SK-N-SH (cell line): ENCODE data around the gene RAPH1. TPM values are rescaled to one million over a fixed set of nuclear protein-coding genes. Genes with fewer than 3 reads are reported as not detected.

Experiments used
- CTCF ChIA-PET: fragments of 300-600, 350-600 bp; formaldehyde crosslinking; extraction: SDS; loops from one replicate; lab custom pipeline; 2021; lab: Yijun Ruan, JAX
- POLR2A ChIA-PET: fragments of 350-600 bp; sonication (Branson Sonifier 250); formaldehyde crosslinking; extraction: SDS; loops from one replicate; lab custom pipeline; 2020; ENCODE audit warnings: antibody characterized with exemption, inconsistent platforms; lab: Yijun Ruan, JAX
- DNase-seq: peaks from one replicate; pipeline ENCODE4 v3.0.0; 2012
- H2AFZ ChIP-seq: fragments of 200-600 bp; sonication (generic); 2 replicates; pipeline ENCODE4 v1.8.1; 2016; ENCODE audit warnings: antibody characterized with exemption, mild to moderate bottlenecking, low read depth
- H3F3A ChIP-seq: fragments of 200-600 bp; sonication (generic); replicated peaks from 2 replicates; pipeline ENCODE3; 2016; ENCODE audit warnings: antibody characterized with exemption, mild to moderate bottlenecking; ENCODE audit not compliant: insufficient read depth
- H3K27ac ChIP-seq, 2 experiments: fragments of 200-500 bp in 1 of 2; fragments of 200-600 bp in 1 of 2; sonication (Bioruptor generic) in 1 of 2; sonication (generic), shearing (Covaris generic) in 1 of 2; 2 replicates each; pipeline versions ENCODE4 v1.5.1 to v1.6.1; 2014 to 2016; ENCODE audit warnings: low read depth in 2 of 2, inconsistent platforms in 1 of 2, low read length in 1 of 2, mild to moderate bottlenecking in 1 of 2, mixed read lengths in 1 of 2
- H3K27me3 ChIP-seq: fragments of 200-600 bp; sonication (generic), shearing (Covaris generic); 2 replicates; pipeline ENCODE4 v1.6.1; 2016; ENCODE audit warnings: mixed run types; ENCODE audit not compliant: insufficient read depth
- H3K36me3 ChIP-seq, 2 experiments: fragments of 200-500 bp in 1 of 2; fragments of 200-600 bp in 1 of 2; sonication (Bioruptor generic) in 1 of 2; sonication (generic) in 1 of 2; replicated peaks in 1 of 2; 2 replicates each; pipeline versions ENCODE3 to v1.5.1; 2014 to 2016; ENCODE audit warnings: low read length in 1 of 2, mild to moderate bottlenecking in 1 of 2; ENCODE audit not compliant: insufficient read depth in 2 of 2, control insufficient read depth in 1 of 2
- H3K4me1 ChIP-seq, 2 experiments: fragments of 200-500 bp in 1 of 2; fragments of 200-600 bp in 1 of 2; sonication (Bioruptor generic) in 1 of 2; sonication (generic), shearing (Covaris generic) in 1 of 2; 2 replicates each; pipeline versions ENCODE4 v1.5.1 to v1.6.1; 2014 to 2016; ENCODE audit warnings: low read depth in 1 of 2, low read length in 1 of 2, mixed run types in 1 of 2; ENCODE audit not compliant: insufficient read depth in 2 of 2, control insufficient read depth in 1 of 2
- H3K4me2 ChIP-seq: fragments of 200-600 bp; sonication (generic), shearing (Covaris generic); 2 replicates; pipeline ENCODE4 v1.6.1; 2017; ENCODE audit warnings: mixed run types
- H3K4me3 ChIP-seq, 2 experiments: fragments of 200-500 bp in 1 of 2; fragments of 200-600 bp in 1 of 2; sonication (Bioruptor generic) in 1 of 2; sonication (generic), shearing (Covaris generic) in 1 of 2; 2 replicates each; pipeline versions ENCODE4 v1.5.1 to v1.8.1; 2014 to 2016; ENCODE audit warnings: low read depth in 2 of 2, inconsistent platforms in 1 of 2, low read length in 1 of 2, mild to moderate bottlenecking in 1 of 2, mixed read lengths in 1 of 2, moderate library complexity in 1 of 2
- H3K79me2 ChIP-seq: fragments of 200-600 bp; sonication (generic); 2 replicates; pipeline ENCODE4 v1.8.1; 2017; ENCODE audit warnings: mild to moderate bottlenecking; ENCODE audit not compliant: insufficient read depth
- H3K9ac ChIP-seq: fragments of 200-600 bp; sonication (generic); 2 replicates; pipeline ENCODE4 v1.6.1; 2017; ENCODE audit warnings: mixed run types
- H3K9me2 ChIP-seq: fragments of 200-600 bp; sonication (generic); 2 replicates; pipeline ENCODE4 v1.6.1; 2017; ENCODE audit warnings: mixed run types
- H3K9me3 ChIP-seq: fragments of 200-600 bp; sonication (generic); 2 replicates; pipeline ENCODE4 v1.6.1; 2017; ENCODE audit warnings: mixed run types, mild to moderate bottlenecking, moderate library complexity
- H4K20me1 ChIP-seq: fragments of 200-600 bp; sonication (generic); 2 replicates; pipeline ENCODE4 v1.6.1; 2017; ENCODE audit warnings: mild to moderate bottlenecking, mixed run types; ENCODE audit not compliant: insufficient read depth
- CHD2 ChIP-seq: fragments of 150-350 bp; IDR thresholded peaks from 2 replicates; pipeline ENCODE4 v1.6.1; 2018; ENCODE audit warnings: low read length; ENCODE audit not compliant: partially characterized antibody
- ELF1 ChIP-seq: IDR thresholded peaks from 2 replicates; pipeline ENCODE4 v1.4.0; 2012
- EP300 ChIP-seq, 2 experiments: IDR thresholded peaks; 2 replicates each; pipeline versions ENCODE4 v1.4.0 to v1.6.1; 2012; ENCODE audit warnings: borderline replicate concordance in 1 of 2, low read depth in 1 of 2, low read length in 1 of 2
- FOSL2 ChIP-seq: IDR thresholded peaks from 2 replicates; pipeline ENCODE4 v1.4.0; 2012; ENCODE audit warnings: low read depth, mild to moderate bottlenecking, moderate library complexity, borderline replicate concordance
- FOXJ3 ChIP-seq: sonication (generic); formaldehyde crosslinking; IDR thresholded peaks from 2 replicates; pipeline ENCODE4 v1.5.1; 2020; ENCODE audit warnings: mild to moderate bottlenecking, missing genetic modification reagents
- FOXM1 ChIP-seq: IDR thresholded peaks from 2 replicates; pipeline ENCODE4 v1.4.0; 2012; ENCODE audit warnings: low read depth, mild to moderate bottlenecking
- GABPA ChIP-seq: IDR thresholded peaks from 2 replicates; pipeline ENCODE4 v1.4.0; 2012; ENCODE audit warnings: low read depth, mild to moderate bottlenecking
- IRF3 ChIP-seq: fragments of 150-350 bp; IDR thresholded peaks from 2 replicates; pipeline ENCODE4 v1.6.1; 2016; ENCODE audit warnings: mild to moderate bottlenecking, low read depth, low read length
- JUND ChIP-seq: IDR thresholded peaks from 2 replicates; pipeline ENCODE4 v1.4.0; 2012
- MEF2A ChIP-seq: IDR thresholded peaks from 2 replicates; pipeline ENCODE4 v1.4.0; 2012; ENCODE audit warnings: low read depth, borderline replicate concordance
- MXI1 ChIP-seq: IDR thresholded peaks from 2 replicates; pipeline ENCODE4 v1.6.1; 2012; ENCODE audit warnings: mild to moderate bottlenecking, low read depth, low read length, improper control_type of control experiment
- NFIC ChIP-seq: IDR thresholded peaks from 2 replicates; pipeline ENCODE4 v1.4.0; 2012; ENCODE audit warnings: borderline replicate concordance
- NRF1 ChIP-seq: IDR thresholded peaks from 2 replicates; pipeline ENCODE4 v1.6.1; 2012; ENCODE audit warnings: low read depth, mild to moderate bottlenecking, low read length
- POLR2AphosphoS5 ChIP-seq: IDR thresholded peaks from 2 replicates; pipeline ENCODE4 v1.6.1; 2012; ENCODE audit warnings: low read depth, low read length
- RAD21 ChIP-seq: IDR thresholded peaks from 2 replicates; pipeline ENCODE4 v1.6.1; 2012; ENCODE audit warnings: mild to moderate bottlenecking, low read length
- RCOR1 ChIP-seq: fragments of 150-350 bp; IDR thresholded peaks from 2 replicates; pipeline ENCODE4 v1.6.1; 2017; ENCODE audit warnings: antibody characterized with exemption, low read length
- RFX5 ChIP-seq: IDR thresholded peaks from 2 replicates; pipeline ENCODE4 v1.6.1; 2012; ENCODE audit warnings: mild to moderate bottlenecking, improper control_type of control experiment, low read length
- RXRA ChIP-seq: IDR thresholded peaks from 2 replicates; pipeline ENCODE4 v1.4.0; 2012; ENCODE audit warnings: low read depth, mild to moderate bottlenecking, borderline replicate concordance
- TAF1 ChIP-seq: IDR thresholded peaks from 2 replicates; pipeline ENCODE4 v1.6.1; 2012; ENCODE audit warnings: low read depth, mild to moderate bottlenecking, low read length, moderate library complexity, borderline replicate concordance
- TCF12 ChIP-seq: IDR thresholded peaks from 2 replicates; pipeline ENCODE4 v1.4.0; 2012
- YY1 ChIP-seq: IDR thresholded peaks from 2 replicates; pipeline ENCODE4 v1.4.0; 2012; ENCODE audit warnings: low read depth, mild to moderate bottlenecking
- WGBS: methylation state at CpG from one replicate; pipeline ENCODE4 v1.1.6; 2017; ENCODE audit warnings: low lambda C conversion rate; 5-methylcytosine and 5-hydroxymethylcytosine counted together
- polyA plus RNA-seq, 3 experiments: library from polyadenylated mRNA; depleted of rRNA; stranded (reverse); fragments of >200 nt; gene quantifications; 2 replicates each; pipeline ENCODE4 v1.2.3, GENCODE V29; 2012
- TF ChIP-seq, protein P1 (sequence below): IDR thresholded peaks from 2 replicates; pipeline ENCODE4 v1.4.0; 2012; ENCODE audit warnings: low read depth, borderline replicate concordance
- TF ChIP-seq, protein P2 (sequence below): fragments of 150-350 bp; IDR thresholded peaks from 2 replicates; pipeline ENCODE4 v1.6.1; 2017; ENCODE audit warnings: antibody characterized with exemption, low read length, low read depth, borderline replicate concordance
- TF ChIP-seq, protein P3 (sequence below): IDR thresholded peaks from 2 replicates; pipeline ENCODE4 v1.6.1; 2012; ENCODE audit warnings: mild to moderate bottlenecking, low read depth, low read length, moderate library complexity

The RAPH1 gene
- polyA plus RNA-seq, 1 of the 3 experiments (the other 2 are of a cell fraction) = 6.7 TPM

DNA sequence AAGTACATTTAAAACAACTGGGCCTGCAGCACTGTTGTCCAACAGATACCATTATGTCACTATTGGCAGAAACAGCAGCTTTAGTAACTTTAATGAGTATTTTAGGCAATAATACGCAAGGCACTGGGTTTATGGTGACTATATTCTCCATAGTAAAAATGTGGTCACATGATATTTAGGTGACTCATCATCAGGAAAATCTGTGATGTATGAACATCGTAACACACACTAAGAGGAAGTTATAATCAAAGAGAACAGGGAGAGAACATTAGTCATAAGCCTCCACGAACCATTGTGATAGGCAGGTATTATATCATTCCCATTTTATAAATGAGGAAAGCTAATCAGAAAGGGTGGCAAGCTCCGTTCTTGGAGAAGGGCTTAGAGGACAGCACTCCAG, 36.9 kb downstream of the RAPH1 start:
- Histone ChIP-seq H3K27me3 (no peaks in the 10 kb centered on the region), H3K9me3 (no peaks in the 10 kb centered on the region), H3K4me3 (no peak overlapping the region), H3K36me3 (peaks cover 8 to 15% of the 10 kb centered on the region in 2 experiments), H3K9ac (no peak overlapping the region), H3F3A (peaks cover 12% of the 10 kb centered on the region), H2AFZ (no peak overlapping the region), H3K9me2 (no peaks in the 10 kb centered on the region), H3K79me2 (peaks cover 96% of the 10 kb centered on the region), H3K4me1 (peaks cover 4 to 6% of the 10 kb centered on the region in 2 experiments; a peak in 3 of 4 replicates), H3K4me2 (0 out of 2 replicates have a peak overlapping the region, but pooled peaks have one; percentile 6), H3K27ac (peak overlapping the region; percentile 43 to 55; a peak in 3 of 4 replicates), H4K20me1 (peaks cover 9% of the 10 kb centered on the region)
- ChIA-PET POLR2A (no interaction called here), CTCF (no interaction called here)
- TF ChIP-seq TAF1 (no peak), FOXJ3 (CRISPR knock-in tag) (no peak), FOSL2 (peak; percentile 44; the same call in 1 of the 2 replicates), RCOR1 (no peak), CHD2 (no peak), FOXM1 (no peak), POLR2AphosphoS5 (no peak), MXI1 (no peak), YY1 (no peak), RFX5 (no peak), NRF1 (no peak), MEF2A (no peak), TCF12 (no peak), GABPA (no peak), ELF1 (no peak), RXRA (no peak), RAD21 (no peak), NFIC (no peak), IRF3 (no peak), JUND (peak; percentile 46; the same call in 1 of the 2 replicates), EP300 (IDR thresholded peaks at IDR 0.05; ENCODE audit: borderline replicate concordance in 1 of 2, low read depth in 1 of 2, low read length in 1 of 2) (no peak)
- TF ChIP-seq, protein P1, sequence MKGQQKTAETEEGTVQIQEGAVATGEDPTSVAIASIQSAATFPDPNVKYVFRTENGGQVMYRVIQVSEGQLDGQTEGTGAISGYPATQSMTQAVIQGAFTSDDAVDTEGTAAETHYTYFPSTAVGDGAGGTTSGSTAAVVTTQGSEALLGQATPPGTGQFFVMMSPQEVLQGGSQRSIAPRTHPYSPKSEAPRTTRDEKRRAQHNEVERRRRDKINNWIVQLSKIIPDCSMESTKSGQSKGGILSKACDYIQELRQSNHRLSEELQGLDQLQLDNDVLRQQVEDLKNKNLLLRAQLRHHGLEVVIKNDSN = peak; percentile 66; the same call in 1 of the 2 replicates
- TF ChIP-seq, protein P2, sequence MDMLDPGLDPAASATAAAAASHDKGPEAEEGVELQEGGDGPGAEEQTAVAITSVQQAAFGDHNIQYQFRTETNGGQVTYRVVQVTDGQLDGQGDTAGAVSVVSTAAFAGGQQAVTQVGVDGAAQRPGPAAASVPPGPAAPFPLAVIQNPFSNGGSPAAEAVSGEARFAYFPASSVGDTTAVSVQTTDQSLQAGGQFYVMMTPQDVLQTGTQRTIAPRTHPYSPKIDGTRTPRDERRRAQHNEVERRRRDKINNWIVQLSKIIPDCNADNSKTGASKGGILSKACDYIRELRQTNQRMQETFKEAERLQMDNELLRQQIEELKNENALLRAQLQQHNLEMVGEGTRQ = no peak
- TF ChIP-seq, protein P3, sequence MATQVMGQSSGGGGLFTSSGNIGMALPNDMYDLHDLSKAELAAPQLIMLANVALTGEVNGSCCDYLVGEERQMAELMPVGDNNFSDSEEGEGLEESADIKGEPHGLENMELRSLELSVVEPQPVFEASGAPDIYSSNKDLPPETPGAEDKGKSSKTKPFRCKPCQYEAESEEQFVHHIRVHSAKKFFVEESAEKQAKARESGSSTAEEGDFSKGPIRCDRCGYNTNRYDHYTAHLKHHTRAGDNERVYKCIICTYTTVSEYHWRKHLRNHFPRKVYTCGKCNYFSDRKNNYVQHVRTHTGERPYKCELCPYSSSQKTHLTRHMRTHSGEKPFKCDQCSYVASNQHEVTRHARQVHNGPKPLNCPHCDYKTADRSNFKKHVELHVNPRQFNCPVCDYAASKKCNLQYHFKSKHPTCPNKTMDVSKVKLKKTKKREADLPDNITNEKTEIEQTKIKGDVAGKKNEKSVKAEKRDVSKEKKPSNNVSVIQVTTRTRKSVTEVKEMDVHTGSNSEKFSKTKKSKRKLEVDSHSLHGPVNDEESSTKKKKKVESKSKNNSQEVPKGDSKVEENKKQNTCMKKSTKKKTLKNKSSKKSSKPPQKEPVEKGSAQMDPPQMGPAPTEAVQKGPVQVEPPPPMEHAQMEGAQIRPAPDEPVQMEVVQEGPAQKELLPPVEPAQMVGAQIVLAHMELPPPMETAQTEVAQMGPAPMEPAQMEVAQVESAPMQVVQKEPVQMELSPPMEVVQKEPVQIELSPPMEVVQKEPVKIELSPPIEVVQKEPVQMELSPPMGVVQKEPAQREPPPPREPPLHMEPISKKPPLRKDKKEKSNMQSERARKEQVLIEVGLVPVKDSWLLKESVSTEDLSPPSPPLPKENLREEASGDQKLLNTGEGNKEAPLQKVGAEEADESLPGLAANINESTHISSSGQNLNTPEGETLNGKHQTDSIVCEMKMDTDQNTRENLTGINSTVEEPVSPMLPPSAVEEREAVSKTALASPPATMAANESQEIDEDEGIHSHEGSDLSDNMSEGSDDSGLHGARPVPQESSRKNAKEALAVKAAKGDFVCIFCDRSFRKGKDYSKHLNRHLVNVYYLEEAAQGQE = no peak
- 42% methylated on average over 4 of the region's 4 CpGs for WGBS
- DNase-seq = no peak
